CD4-positive, alpha-beta T cell treated with Interferon gamma for 1 hour (primary cell): Measurements from ENCODE around the gene GTF2H4.

Experiments used
- DNase-seq: peaks from one replicate; pipeline ENCODE4 v3.0.0-alpha.2; 2020

The GTF2H4 gene

GRCh38 chr6:30882759-30883684 lies 25.0 kb upstream of the GTF2H4 start:
- DNase-seq = peak; percentile 24

- peak; percentile 39 for DNase-seq
Measured at GRCh38 chr6:30883685-30884520, 24.1 kb upstream of the GTF2H4 start, which contains the start of gene DDR1. Gene DDR1, plus strand, starts transcription at chr6:30884519. Its CDS starts 4,211 bp downstream, at chr6:30888730.

- peak; percentile 20 for DNase-seq
Measured at GRCh38 chr6:30884521-30885480, 23.2 kb upstream of the GTF2H4 start.

- no peak for DNase-seq
Measured at GRCh38 chr6:30885481-30885998, 22.5 kb upstream of the GTF2H4 start.

GRCh38 chr6:30885999-30886896 lies 21.8 kb upstream of the GTF2H4 start:
- no peak for DNase-seq

GRCh38 chr6:30886897-30887255 lies 21.1 kb upstream of the GTF2H4 start:
- no peak for DNase-seq

- DNase-seq = no peak
Measured at GRCh38 chr6:30887901-30888815, 19.8 kb upstream of the GTF2H4 start.

GRCh38 chr6:30888816-30889495 lies 19.1 kb upstream of the GTF2H4 start:
- DNase-seq = no peak

GRCh38 chr6:30889496-30889885 lies 18.5 kb upstream of the GTF2H4 start:
- no peak for DNase-seq

GRCh38 chr6:30889921-30890645 lies 17.9 kb upstream of the GTF2H4 start:
- no peak for DNase-seq

GRCh38 chr6:30890646-30891449 lies 17.2 kb upstream of the GTF2H4 start:
- DNase-seq = no peak

GRCh38 chr6:30891450-30891723 lies 16.6 kb upstream of the GTF2H4 start:
- no peak for DNase-seq

- DNase-seq = no peak
Measured at GRCh38 chr6:30891816-30892538, 16.0 kb upstream of the GTF2H4 start.

- no peak for DNase-seq
Measured at GRCh38 chr6:30893001-30893591, 14.9 kb upstream of the GTF2H4 start.

- no peak for DNase-seq
Measured at GRCh38 chr6:30893666-30894065, 14.3 kb upstream of the GTF2H4 start.

GRCh38 chr6:30894381-30894780 lies 13.6 kb upstream of the GTF2H4 start:
- DNase-seq = no peak

- no peak for DNase-seq
Measured at GRCh38 chr6:30894935-30895334, 13.1 kb upstream of the GTF2H4 start.
